H1 (cell line): ENCODE data around the gene SV2C. TPM values are rescaled to one million over a fixed set of nuclear protein-coding genes. Genes with fewer than 3 reads are reported as not detected.

Source experiments
- CTCF ChIA-PET: fragments of 300-600 bp; sonication (Branson Sonifier 250); formaldehyde crosslinking; loops from one replicate; lab custom pipeline; 2021; ENCODE audit not compliant: partially characterized antibody; lab: Charles Lee
- POLR2A ChIA-PET: fragments of 300-600 bp; sonication (Branson Sonifier 250); formaldehyde crosslinking; loops from one replicate; lab custom pipeline; 2021; ENCODE audit warnings: inconsistent platforms; ENCODE audit not compliant: partially characterized antibody; lab: Charles Lee
- DNase-seq, 2 experiments: peaks; one replicate each; pipeline versions ENCODE4 v3.0.0 to v3.0.0-alpha.2; 2010 to 2022; ENCODE audit warnings: low spot score in 2 of 2, low read depth in 1 of 2, mixed read lengths in 1 of 2
- FAIRE-seq: peaks from 2 replicates; lab custom pipeline; 2011; peaks lifted over from hg19 to GRCh38; lab: Jason Lieb, UNC
- H2AFZ ChIP-seq: 2 replicates; pipeline ENCODE4 v1.8.1; 2012; ENCODE audit warnings: low read length, inconsistent platforms
- H2AK5ac ChIP-seq: 2 replicates; pipeline ENCODE4 v1.6.1; 2013; ENCODE audit warnings: low read depth, low read length
- H2BK120ac ChIP-seq: replicated peaks from 2 replicates; pipeline ENCODE3; 2013; ENCODE audit warnings: low read depth, low read length, inconsistent platforms
- H2BK12ac ChIP-seq: 2 replicates; pipeline ENCODE4 v1.6.1; 2013; ENCODE audit warnings: low read depth, low read length
- H2BK15ac ChIP-seq: 2 replicates; pipeline ENCODE4 v1.6.1; 2013; ENCODE audit warnings: low read length
- H2BK20ac ChIP-seq: 2 replicates; pipeline ENCODE4 v1.6.1; 2013; ENCODE audit warnings: low read length
- H2BK5ac ChIP-seq: 2 replicates; pipeline ENCODE4 v1.6.1; 2013; ENCODE audit warnings: low read depth, low read length
- H3K14ac ChIP-seq: 2 replicates; pipeline ENCODE4 v1.6.1; 2013; ENCODE audit warnings: inconsistent platforms; ENCODE audit not compliant: insufficient read length
- H3K18ac ChIP-seq: 2 replicates; pipeline ENCODE4 v1.6.1; 2013; ENCODE audit warnings: low read length; ENCODE audit errors: extremely low read depth
- H3K23ac ChIP-seq: 2 replicates; pipeline ENCODE4 v1.6.1; 2013; ENCODE audit warnings: inconsistent platforms; ENCODE audit not compliant: insufficient read length
- H3K23me2 ChIP-seq: 2 replicates; pipeline ENCODE4 v1.6.1; 2013; ENCODE audit warnings: low read depth, low read length
- H3K27ac ChIP-seq: 2 replicates; pipeline ENCODE4 v1.6.1; 2011; ENCODE audit warnings: low read depth, low read length, inconsistent platforms
- H3K27me3 ChIP-seq, 4 experiments: replicated peaks in 1 of 4; 1 replicate in 1 of 4; 2 replicates in 3 of 4; pipeline versions ENCODE4 v1.6.1 to v1.8.1; 2011 to 2013; ENCODE audit warnings: low read length in 3 of 4, mild to moderate bottlenecking in 3 of 4, inconsistent platforms in 2 of 4, mixed read lengths in 2 of 4, moderate library complexity in 1 of 4; ENCODE audit not compliant: control insufficient read depth in 3 of 4, insufficient read depth in 3 of 4; ENCODE audit errors: extremely low read depth in 1 of 4
- H3K36me3 ChIP-seq, 4 experiments: 2 replicates each; pipeline versions ENCODE4 v1.6.1 to v1.8.1; 2011 to 2013; ENCODE audit warnings: mild to moderate bottlenecking in 4 of 4, low read length in 3 of 4, moderate library complexity in 2 of 4, control low read depth in 1 of 4, inconsistent platforms in 1 of 4; ENCODE audit not compliant: insufficient read depth in 4 of 4, control insufficient read depth in 2 of 4
- H3K4ac ChIP-seq: replicated peaks from 2 replicates; pipeline ENCODE3; 2013; ENCODE audit warnings: low read length, low read depth, mixed read lengths, inconsistent platforms; ENCODE audit not compliant: insufficient read length
- H3K4me1 ChIP-seq, 4 experiments: replicated peaks in 1 of 4; 1 replicate in 1 of 4; 2 replicates in 3 of 4; pipeline versions ENCODE4 v1.6.1 to v1.8.1; 2011 to 2013; ENCODE audit warnings: low read length in 3 of 4, inconsistent platforms in 2 of 4, mixed read lengths in 1 of 4; ENCODE audit not compliant: insufficient read depth in 4 of 4, control insufficient read depth in 3 of 4
- H3K4me2 ChIP-seq, 2 experiments: 2 replicates each; pipeline versions ENCODE4 v1.6.1 to v1.8.1; 2011 to 2013; ENCODE audit warnings: low read depth in 2 of 2, low read length in 2 of 2, control low read depth in 1 of 2, inconsistent platforms in 1 of 2, mild to moderate bottlenecking in 1 of 2; ENCODE audit not compliant: insufficient read depth in 1 of 2
- H3K4me3 ChIP-seq, 4 experiments: fragments of 200-600, 300-600 bp in 1 of 4; sonication (generic), shearing (Covaris generic), sonication (Bioruptor Twin) in 1 of 4; 2 replicates each; pipeline versions ENCODE4 v1.5.1 to v1.8.1; 2011 to 2016; ENCODE audit warnings: low read length in 4 of 4, low read depth in 3 of 4, control low read depth in 2 of 4, inconsistent platforms in 2 of 4, mild to moderate bottlenecking in 2 of 4, mixed read lengths in 1 of 4, moderate library complexity in 1 of 4; ENCODE audit not compliant: insufficient read depth in 2 of 4; ENCODE audit errors: extremely low read depth in 1 of 4
- H3K56ac ChIP-seq: replicated peaks from 2 replicates; pipeline ENCODE3; 2013; ENCODE audit warnings: low read depth, mild to moderate bottlenecking, mixed read lengths, low read length, inconsistent platforms; ENCODE audit not compliant: insufficient read length
- H3K79me1 ChIP-seq: 2 replicates; pipeline ENCODE4 v1.6.1; 2013; ENCODE audit warnings: low read depth, low read length, control low read depth
- H3K79me2 ChIP-seq, 2 experiments: 2 replicates each; pipeline versions ENCODE4 v1.6.1 to v1.8.1; 2012 to 2013; ENCODE audit warnings: low read length in 2 of 2, mild to moderate bottlenecking in 2 of 2, inconsistent platforms in 1 of 2; ENCODE audit not compliant: insufficient read depth in 2 of 2, control insufficient read depth in 1 of 2
- H3K9ac ChIP-seq, 4 experiments: replicated peaks in 1 of 4; 1 replicate in 1 of 4; 2 replicates in 3 of 4; pipeline versions ENCODE4 v1.6.1 to v1.8.1; 2011 to 2013; ENCODE audit warnings: low read depth in 3 of 4, low read length in 3 of 4, control low read depth in 2 of 4, mild to moderate bottlenecking in 2 of 4, moderate library complexity in 2 of 4, inconsistent platforms in 1 of 4; ENCODE audit errors: extremely low read depth in 1 of 4
- H3K9me3 ChIP-seq, 2 experiments: 2 replicates each; pipeline versions ENCODE4 v1.6.1 to v1.8.1; 2012 to 2013; ENCODE audit warnings: mild to moderate bottlenecking in 2 of 2, moderate library complexity in 2 of 2, control low read depth in 1 of 2, inconsistent platforms in 1 of 2, low read depth in 1 of 2, low read length in 1 of 2, mixed read lengths in 1 of 2; ENCODE audit not compliant: insufficient read depth in 2 of 2
- H4K20me1 ChIP-seq, 2 experiments: replicated peaks in 1 of 2; 2 replicates each; pipeline versions ENCODE3 to v1.8.1; 2011 to 2013; ENCODE audit warnings: inconsistent platforms in 2 of 2, low read length in 2 of 2, mild to moderate bottlenecking in 1 of 2; ENCODE audit not compliant: insufficient read depth in 2 of 2, control insufficient read depth in 1 of 2
- H4K5ac ChIP-seq: 2 replicates; pipeline ENCODE4 v1.6.1; 2013; ENCODE audit warnings: low read length, low read depth, mixed read lengths, inconsistent platforms; ENCODE audit not compliant: insufficient read length
- H4K8ac ChIP-seq: 2 replicates; pipeline ENCODE4 v1.8.0; 2013; ENCODE audit warnings: mild to moderate bottlenecking, moderate library complexity, low read length, inconsistent platforms; ENCODE audit not compliant: insufficient read depth; ENCODE audit errors: extremely low read depth
- H4K91ac ChIP-seq: replicated peaks from 2 replicates; pipeline ENCODE3; 2013; ENCODE audit warnings: low read length, mixed read lengths, inconsistent platforms; ENCODE audit not compliant: insufficient read length
- EP300 ChIP-seq, 2 experiments: IDR thresholded peaks; 1 replicate in 1 of 2; 2 replicates in 1 of 2; pipeline ENCODE4 v1.6.1; 2011 to 2012; ENCODE audit warnings: low read depth in 2 of 2, low read length in 2 of 2, mild to moderate bottlenecking in 2 of 2, borderline replicate concordance in 1 of 2, inconsistent platforms in 1 of 2, moderate library complexity in 1 of 2
- GTF2F1 ChIP-seq: IDR thresholded peaks from 2 replicates; pipeline ENCODE4 v1.6.1; 2012; ENCODE audit warnings: low read depth, low read length, improper control_type of control experiment, borderline replicate concordance
- KDM4A ChIP-seq: IDR thresholded peaks from one replicate; pipeline ENCODE4 v1.7.1; 2012; ENCODE audit warnings: low read depth, mild to moderate bottlenecking, moderate library complexity, low read length, inconsistent platforms; ENCODE audit not compliant: severe bottlenecking
- KDM5A ChIP-seq: fragments of 200-600 bp; IDR thresholded peaks from 2 replicates; pipeline ENCODE4 v1.7.1; 2012; ENCODE audit warnings: mild to moderate bottlenecking, low read length, inconsistent platforms, mixed read lengths
- MAX ChIP-seq: IDR thresholded peaks from 2 replicates; pipeline ENCODE4 v1.6.1; 2012; ENCODE audit warnings: inconsistent platforms
- PHF8 ChIP-seq: fragments of 200-600 bp; sonication (generic); conservative IDR thresholded peaks from 2 replicates; pipeline ENCODE4 v1.7.1; 2012; ENCODE audit warnings: low read depth, mild to moderate bottlenecking, inconsistent platforms, low read length, moderate library complexity
- RNF2 ChIP-seq: fragments of 200-900, 300-1000 bp; sonication (generic); IDR thresholded peaks from 2 replicates; pipeline ENCODE4 v1.7.1; 2016; ENCODE audit warnings: borderline replicate concordance, low read depth, mild to moderate bottlenecking, antibody characterized with exemption, low read length; ENCODE audit not compliant: poor library complexity, severe bottlenecking; ENCODE audit errors: missing control alignments
- SIX5 ChIP-seq: IDR thresholded peaks from 2 replicates; pipeline ENCODE4 v1.6.1; 2011; ENCODE audit warnings: mild to moderate bottlenecking, low read depth, low read length
- SUZ12 ChIP-seq: fragments of 200-600 bp; sonication (generic); IDR thresholded peaks from 2 replicates; pipeline ENCODE4 v1.6.1; 2012; ENCODE audit warnings: mild to moderate bottlenecking, inconsistent platforms, low read length, moderate library complexity, mixed read lengths
- WGBS, 2 experiments: shearing (Covaris generic) in 1 of 2; methylation state at CpG; one replicate each; pipeline versions ENCODE4 v1.1.6 to v1.1.7; 2013 to 2015; ENCODE audit warnings: low lambda C conversion rate in 2 of 2, mixed read lengths in 2 of 2, inconsistent platforms in 1 of 2, low coverage in 1 of 2, missing lambda C conversion rate in 1 of 2; ENCODE audit not compliant: insufficient replicate concordance in 2 of 2, insufficient coverage in 1 of 2, insufficient read length in 1 of 2; ENCODE audit errors: extremely low coverage in 1 of 2, missing lambda C conversion rate in 1 of 2; 5-methylcytosine and 5-hydroxymethylcytosine counted together
- polyA plus RNA-seq, 7 experiments: library from polyadenylated mRNA; depleted of rRNA in 3 of 7; stranded (reverse) in 5 of 7; unstranded in 2 of 7; fragments of >200 nt in 5 of 7; fragments of 200-250 nt in 2 of 7; gene quantifications; 1 replicate in 5 of 7; 2 replicates in 1 of 7; 4 replicates in 1 of 7; pipeline versions ENCODE4 v1.2.1 to v1.2.3, GENCODE V29; 2011 to 2013; ENCODE audit warnings: missing spikeins in 2 of 7, mixed read lengths in 2 of 7
- total RNA-seq: library from RNA; stranded (reverse); fragmentation: NEBNext Ultra II Directional; extraction: Animal tissue kit (Norgen Biotek cat#: 25700); gene quantifications from 2 replicates; pipeline ENCODE4 v1.2.1, GENCODE V29; 2021

Gene SV2C
- total and polyA plus RNA-seq, 2 of the 8 experiments (the other 6 are each of a cell fraction or from before 2014, with no cell fraction given), result 0.08 to 0.24 TPM

- POLR2A ChIA-PET, result no interaction called here
- H2BK12ac ChIP-seq, result no peak overlapping the region
- WGBS, 2 experiments, result 86% methylated on average over 3 of the region's 3 CpGs; no CpG with 5 or more reads in 1 of the 2 experiments
- H2BK120ac ChIP-seq, result no peak overlapping the region
- H3K18ac ChIP-seq, result no peak overlapping the region
- H2BK5ac ChIP-seq, result no peak overlapping the region
- H3K27ac ChIP-seq, result no peak overlapping the region
- H4K5ac ChIP-seq, result no peak overlapping the region
- no peak overlapping the region for H2AK5ac ChIP-seq
- H3K27me3 ChIP-seq, result no peaks in the 10 kb centered on the region
- H3K9me3 ChIP-seq, result no peaks in the 10 kb centered on the region
- TF ChIP-seq MAX (no peak), EP300 (IDR thresholded peaks at IDR 0.05; ENCODE audit: borderline replicate concordance in 1 of 2, low read depth in 2 of 2, low read length in 2 of 2) (no peak), PHF8 (no peak), KDM5A (no peak), SIX5 (no peak), RNF2 (no peak), GTF2F1 (no peak), KDM4A (no peak), SUZ12 (no peak)
- CTCF ChIA-PET, result interaction anchor here (0.9 to 1.8 kb wide), 5 partner anchors 18 to 239 kb away, joined by 3 to 4 read pairs (median 3); no protein-coding TSS in a partner anchor
- H3K79me2 ChIP-seq, result no peaks in the 10 kb centered on the region
- H3K4ac ChIP-seq, result no peak overlapping the region
- H3K4me3 ChIP-seq, result no peak overlapping the region
- H3K79me1 ChIP-seq, result no peaks in the 10 kb centered on the region
- no peak overlapping the region for H2BK15ac ChIP-seq
- H3K4me1 ChIP-seq, result peaks cover 0 to 5% (median 2%) of the 10 kb centered on the region in 4 experiments; a peak in 4 of 7 replicates
- no peak overlapping the region for H3K56ac ChIP-seq
- H3K23me2 ChIP-seq, result no peaks in the 10 kb centered on the region
- no peak overlapping the region for H3K4me2 ChIP-seq
- no peak overlapping the region for H2BK20ac ChIP-seq
- no peaks in the 10 kb centered on the region for H3K36me3 ChIP-seq
- no peaks in the 10 kb centered on the region for H4K20me1 ChIP-seq
- H2AFZ ChIP-seq, result no peak overlapping the region
- H3K9ac ChIP-seq, result no peak overlapping the region
- no peak for DNase-seq
- no peak overlapping the region for H3K14ac ChIP-seq
- H4K8ac ChIP-seq, result no peak overlapping the region
- no peak overlapping the region for H4K91ac ChIP-seq
- FAIRE-seq, result no peak
- no peak overlapping the region for H3K23ac ChIP-seq
These were observed 301.5 kb downstream of the SV2C start for GRCh38 chr5:76384705-76385104.
